HepG2 (cell line): Measurements from ENCODE around the gene SPRED3. TPM values are rescaled to one million over a fixed set of nuclear protein-coding genes. Genes with fewer than 3 reads are reported as not detected.

Experiments used
- ATAC-seq: fragments of 200-7000 bp; cut with Tn5 transposase; 3 replicates; pipeline ENCODE4 v1.9.1; 2020; ENCODE audit warnings: mild to moderate bottlenecking, moderate library complexity
- BruUV-seq: library from RNA; stranded (reverse); fragments of 400-500 nt; replicated peaks from 2 replicates; lab custom pipeline; 2021; lab: Mats Ljungman, UMichigan
- CTCF ChIA-PET: fragments of 300-600 bp; formaldehyde crosslinking; extraction: SDS; loops from one replicate; lab custom pipeline; 2021; ENCODE audit warnings: low total read pairs, inconsistent platforms, low intra/inter-chr PET ratio; lab: Yijun Ruan, JAX
- POLR2A ChIA-PET: fragments of 350-600 bp; sonication (Branson Sonifier 250); formaldehyde crosslinking; loops from one replicate; lab custom pipeline; 2020; ENCODE audit warnings: antibody characterized with exemption, inconsistent platforms; lab: Yijun Ruan, JAX
- DNase-seq: peaks from one replicate; pipeline ENCODE4 v3.0.0-alpha.2; 2015; ENCODE audit warnings: low spot score
- FAIRE-seq: peaks from 3 replicates; lab custom pipeline; 2011; peaks lifted over from hg19 to GRCh38; lab: Jason Lieb, UNC
- H2AFZ ChIP-seq: one replicate; pipeline ENCODE4 v1.6.1; 2011; ENCODE audit warnings: low read length, inconsistent platforms
- H3K27ac ChIP-seq: fragments of 300-600 bp; 3 replicates; pipeline ENCODE4 v1.8.0; 2011; ENCODE audit warnings: mixed run types, mild to moderate bottlenecking, mixed read lengths, low read length, inconsistent platforms; ENCODE audit not compliant: insufficient read depth; ENCODE audit errors: extremely low read length
- H3K27me3 ChIP-seq, 2 experiments: fragments of 200-600 bp in 1 of 2; 2 replicates in 1 of 2; 3 replicates in 1 of 2; pipeline versions ENCODE4 v1.6.0 to v1.8.0; 2011; ENCODE audit warnings: low read length in 2 of 2, mild to moderate bottlenecking in 2 of 2, moderate library complexity in 2 of 2, inconsistent platforms in 1 of 2; ENCODE audit not compliant: insufficient read depth in 2 of 2, control insufficient read depth in 1 of 2
- H3K36me3 ChIP-seq, 2 experiments: fragments of 200-600 bp in 1 of 2; replicated peaks in 1 of 2; 2 replicates in 1 of 2; 3 replicates in 1 of 2; pipeline versions ENCODE4 v1.5.1 to v1.8.0; 2011; ENCODE audit warnings: low read length in 2 of 2, inconsistent platforms in 1 of 2; ENCODE audit not compliant: insufficient read depth in 2 of 2, control insufficient read depth in 1 of 2
- H3K4me1 ChIP-seq: 2 replicates; pipeline ENCODE4 v1.5.1; 2012; ENCODE audit warnings: low read length, inconsistent platforms; ENCODE audit not compliant: insufficient read depth
- H3K4me2 ChIP-seq: 2 replicates; pipeline ENCODE4 v1.6.0; 2011; ENCODE audit warnings: low read depth, low read length, inconsistent platforms
- H3K4me3 ChIP-seq, 3 experiments: fragments of 200-600 bp in 1 of 3; sonication (generic), shearing (Covaris generic) in 1 of 3; replicated peaks in 1 of 3; 2 replicates each; pipeline ENCODE4 v1.5.1; 2011 to 2016; ENCODE audit warnings: low read length in 3 of 3, inconsistent platforms in 2 of 3, low read depth in 2 of 3, mild to moderate bottlenecking in 2 of 3, control low read depth in 1 of 3, mixed read lengths in 1 of 3; ENCODE audit not compliant: insufficient read depth in 1 of 3
- H3K79me2 ChIP-seq: one replicate; pipeline ENCODE4 v1.6.1; 2011; ENCODE audit warnings: low read length, inconsistent platforms; ENCODE audit not compliant: insufficient read depth
- H3K9ac ChIP-seq: 2 replicates; pipeline ENCODE4 v1.6.0; 2011; ENCODE audit warnings: mild to moderate bottlenecking, low read depth, low read length, inconsistent platforms; ENCODE audit not compliant: insufficient read depth
- H3K9me3 ChIP-seq: 2 replicates; pipeline ENCODE4 v1.5.1; 2012; ENCODE audit warnings: mild to moderate bottlenecking, low read length
- H4K20me1 ChIP-seq: 2 replicates; pipeline ENCODE4 v1.6.0; 2011; ENCODE audit warnings: inconsistent platforms, mild to moderate bottlenecking, low read length, moderate library complexity; ENCODE audit not compliant: insufficient read depth
- FOSL1 ChIP-seq: sonication (generic); formaldehyde crosslinking; IDR thresholded peaks from 2 replicates; pipeline ENCODE4 v1.9.0; 2021; ENCODE audit warnings: missing genetic modification reagents, borderline replicate concordance
- FOXJ3 ChIP-seq: sonication (generic); formaldehyde crosslinking; IDR thresholded peaks from 2 replicates; pipeline ENCODE4 v1.4.0; 2020; ENCODE audit warnings: missing genetic modification reagents, mild to moderate bottlenecking, borderline replicate concordance
- HOMEZ ChIP-seq: IDR thresholded peaks from 2 replicates; pipeline ENCODE4 v1.6.1; 2016; ENCODE audit warnings: low read depth
- MAFK ChIP-seq, 2 experiments: IDR thresholded peaks in 1 of 2; conservative IDR thresholded peaks in 1 of 2; 2 replicates each; pipeline ENCODE4 v1.6.1; 2011; ENCODE audit warnings: improper control_type of control experiment in 2 of 2, low read length in 2 of 2
- MED13 ChIP-seq: sonication (generic); formaldehyde crosslinking; IDR thresholded peaks from 2 replicates; pipeline ENCODE4 v1.5.0; 2020; ENCODE audit warnings: missing genetic modification reagents
- NR3C1 ChIP-seq: sonication (generic); formaldehyde crosslinking; IDR thresholded peaks from 2 replicates; pipeline ENCODE4 v1.4.0; 2020; ENCODE audit warnings: missing genetic modification reagents
- RFX3 ChIP-seq: IDR thresholded peaks from 2 replicates; pipeline ENCODE4 v1.6.1; 2016; ENCODE audit warnings: missing biosample characterization, missing genetic modification reagents
- TAF15 ChIP-seq: fragments of 200-400 bp; formaldehyde crosslinking; IDR thresholded peaks from one replicate; pipeline ENCODE4 v1.6.1; 2018; ENCODE audit warnings: mild to moderate bottlenecking, low read depth, low read length; ENCODE audit not compliant: poor library complexity, severe bottlenecking
- TCF7L2 ChIP-seq: IDR thresholded peaks from 2 replicates; pipeline ENCODE4 v1.6.1; 2011; ENCODE audit warnings: mild to moderate bottlenecking, low read depth, low read length, moderate library complexity
- TOPORS ChIP-seq: sonication (generic); formaldehyde crosslinking; IDR thresholded peaks from 2 replicates; pipeline ENCODE4 v1.8.0; 2023; ENCODE audit warnings: mild to moderate bottlenecking, missing genetic modification reagents
- ZNF20 ChIP-seq: sonication (generic); formaldehyde crosslinking; IDR thresholded peaks from 2 replicates; pipeline ENCODE4 v1.4.0; 2020; ENCODE audit warnings: mild to moderate bottlenecking, moderate library complexity, missing genetic modification reagents
- ZNF256 ChIP-seq: sonication (generic); formaldehyde crosslinking; conservative IDR thresholded peaks from 2 replicates; pipeline ENCODE4 v1.4.0; 2020; ENCODE audit warnings: missing genetic modification reagents
- ZNF784 ChIP-seq: sonication (generic); formaldehyde crosslinking; IDR thresholded peaks from 2 replicates; pipeline ENCODE4 v1.5.1; 2020; ENCODE audit warnings: missing genetic modification reagents, mild to moderate bottlenecking, borderline replicate concordance
- WGBS: methylation state at CpG from one replicate; pipeline ENCODE4 v1.1.6; 2017; ENCODE audit warnings: low lambda C conversion rate; 5-methylcytosine and 5-hydroxymethylcytosine counted together
- in situ Hi-C: cut with HindIII; loops from 2 replicates; pipeline ENCODE4 v1.10.0; 2017; ENCODE audit warnings: low pct_unique_long_range_greater_than_20kb; ENCODE audit not compliant: extremely low pct_ligation_motif_present
- intact Hi-C: fragments of 100-400 bp; cut with micrococcal nuclease; formaldehyde crosslinking; loops from one replicate; pipeline ENCODE4 v1.10.0; 2022; ENCODE audit not compliant: unreplicated experiment
- polyA plus RNA-seq, 8 experiments: library from polyadenylated mRNA; depleted of rRNA in 3 of 8; stranded (reverse) in 7 of 8; unstranded in 1 of 8; fragments of >200 nt; fragmentation: Illumina TruSeq in 4 of 8; extraction: Trizol in 4 of 8; gene quantifications; 2 replicates each; pipeline versions ENCODE4 v1.2.1 to v1.2.3, GENCODE V29; 2011 to 2016; ENCODE audit warnings: low read depth in 4 of 8, missing spikeins in 1 of 8, mixed read lengths in 1 of 8; ENCODE audit not compliant: insufficient read depth in 1 of 8
- total RNA-seq, 5 experiments: library from RNA; depleted of rRNA; stranded (reverse); fragments of >200 nt; fragmentation: Illumina TruSeq; extraction: Trizol; gene quantifications; 2 replicates each; pipeline ENCODE4 v1.2.3, GENCODE V29; 2016; ENCODE audit warnings: low read depth in 1 of 5
- TF ChIP-seq, protein P1 (sequence below): sonication (generic); formaldehyde crosslinking; IDR thresholded peaks from 2 replicates; pipeline ENCODE4 v1.5.0; 2020; ENCODE audit warnings: missing genetic modification reagents
- TF ChIP-seq, protein P2 (sequence below): sonication (generic); formaldehyde crosslinking; IDR thresholded peaks from 2 replicates; pipeline ENCODE4 v1.4.0; 2020; ENCODE audit warnings: missing genetic modification reagents
- TF ChIP-seq, protein P3 (sequence below): sonication (generic); formaldehyde crosslinking; IDR thresholded peaks from 2 replicates; pipeline ENCODE4 v1.5.1; 2020; ENCODE audit warnings: mild to moderate bottlenecking, missing genetic modification reagents, moderate library complexity

Gene SPRED3
- total and polyA plus RNA-seq, 2 of the 13 experiments (the other 11 are each of a cell fraction or from before 2014, with no cell fraction given): 0.15 to 0.17 TPM

DNA sequence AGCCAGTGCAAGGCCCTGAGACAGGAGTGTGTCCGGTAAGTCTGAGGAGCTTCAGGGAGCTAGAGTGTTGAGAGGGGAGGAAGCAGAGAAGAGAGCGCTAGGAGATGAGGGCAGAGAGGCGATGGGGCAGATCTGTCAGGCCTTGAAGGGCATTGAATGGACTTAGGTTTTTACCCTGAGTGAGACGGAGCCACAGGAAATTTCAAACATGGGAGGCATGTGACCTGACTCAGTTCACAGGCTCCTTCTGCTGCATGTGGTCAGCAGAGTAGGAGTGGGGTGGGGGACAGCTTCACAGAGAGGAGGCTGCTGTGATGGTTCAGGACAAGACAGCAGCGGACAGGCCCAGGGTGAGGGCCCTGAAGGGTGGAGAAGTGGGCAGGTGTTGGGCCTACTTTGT lies 11.9 kb downstream of the SPRED3 start:
- H3K4me2 ChIP-seq: no peak overlapping the region
- no peaks in the 10 kb centered on the region for H3K4me1 ChIP-seq
- H3K79me2 ChIP-seq: no peaks in the 10 kb centered on the region
- POLR2A ChIA-PET: no interaction called here
- H3K27me3 ChIP-seq: peaks cover 6 to 34% of the 10 kb centered on the region in 2 experiments; a peak in 4 of 5 replicates
- no peaks in the 10 kb centered on the region for H4K20me1 ChIP-seq
- no TSS peak for BruUV-seq
- 45% methylated on average over 5 of the region's 5 CpGs for WGBS
- ATAC-seq (no peak), DNase-seq (no peak), FAIRE-seq (no peak)
- H3K9ac ChIP-seq: no peak overlapping the region
- no peaks in the 10 kb centered on the region for H3K9me3 ChIP-seq
- intact Hi-C loops (loop anchor here (5.0 kb wide), 1 partner anchor 232 kb away; no protein-coding TSS in a partner anchor), in situ Hi-C loops (no loop called here)
- no peak overlapping the region for H2AFZ ChIP-seq
- CTCF ChIA-PET: no interaction called here
- H3K4me3 ChIP-seq: no peak overlapping the region
- no peak overlapping the region for H3K27ac ChIP-seq
- no peaks in the 10 kb centered on the region for H3K36me3 ChIP-seq
- TF ChIP-seq HOMEZ (CRISPR knock-in tag) (no peak), ZNF256 (CRISPR knock-in tag) (no peak), FOXJ3 (CRISPR knock-in tag) (no peak), ZNF784 (no peak), TCF7L2 (no peak), MED13 (no peak), TAF15 (no peak), FOSL1 (CRISPR knock-in tag) (no peak), ZNF20 (CRISPR knock-in tag) (no peak), NR3C1 (no peak), TOPORS (CRISPR knock-in tag) (no peak), MAFK (conservative IDR thresholded peaks at IDR 0.05 in 1 of 2, IDR thresholded peaks at IDR 0.05 in 1 of 2; ENCODE audit: low read length in 2 of 2) (no peak), RFX3 (CRISPR knock-in tag) (no peak)
- TF ChIP-seq, protein P1, sequence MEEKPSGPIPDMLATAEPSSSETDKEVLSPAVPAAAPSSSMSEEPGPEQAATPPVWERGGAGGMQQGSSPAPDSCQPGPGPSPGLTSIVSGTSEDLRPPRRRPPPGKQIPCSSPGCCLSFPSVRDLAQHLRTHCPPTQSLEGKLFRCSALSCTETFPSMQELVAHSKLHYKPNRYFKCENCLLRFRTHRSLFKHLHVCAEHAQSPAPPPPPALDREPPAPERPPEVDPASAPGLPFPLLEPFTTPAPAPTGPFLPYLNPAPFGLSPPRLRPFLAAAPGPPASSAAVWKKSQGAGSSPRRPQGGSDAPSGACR: no peak
- TF ChIP-seq, protein P2, sequence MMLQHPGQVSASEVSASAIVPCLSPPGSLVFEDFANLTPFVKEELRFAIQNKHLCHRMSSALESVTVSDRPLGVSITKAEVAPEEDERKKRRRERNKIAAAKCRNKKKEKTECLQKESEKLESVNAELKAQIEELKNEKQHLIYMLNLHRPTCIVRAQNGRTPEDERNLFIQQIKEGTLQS (CRISPR knock-in tag): no peak
- TF ChIP-seq, protein P3, sequence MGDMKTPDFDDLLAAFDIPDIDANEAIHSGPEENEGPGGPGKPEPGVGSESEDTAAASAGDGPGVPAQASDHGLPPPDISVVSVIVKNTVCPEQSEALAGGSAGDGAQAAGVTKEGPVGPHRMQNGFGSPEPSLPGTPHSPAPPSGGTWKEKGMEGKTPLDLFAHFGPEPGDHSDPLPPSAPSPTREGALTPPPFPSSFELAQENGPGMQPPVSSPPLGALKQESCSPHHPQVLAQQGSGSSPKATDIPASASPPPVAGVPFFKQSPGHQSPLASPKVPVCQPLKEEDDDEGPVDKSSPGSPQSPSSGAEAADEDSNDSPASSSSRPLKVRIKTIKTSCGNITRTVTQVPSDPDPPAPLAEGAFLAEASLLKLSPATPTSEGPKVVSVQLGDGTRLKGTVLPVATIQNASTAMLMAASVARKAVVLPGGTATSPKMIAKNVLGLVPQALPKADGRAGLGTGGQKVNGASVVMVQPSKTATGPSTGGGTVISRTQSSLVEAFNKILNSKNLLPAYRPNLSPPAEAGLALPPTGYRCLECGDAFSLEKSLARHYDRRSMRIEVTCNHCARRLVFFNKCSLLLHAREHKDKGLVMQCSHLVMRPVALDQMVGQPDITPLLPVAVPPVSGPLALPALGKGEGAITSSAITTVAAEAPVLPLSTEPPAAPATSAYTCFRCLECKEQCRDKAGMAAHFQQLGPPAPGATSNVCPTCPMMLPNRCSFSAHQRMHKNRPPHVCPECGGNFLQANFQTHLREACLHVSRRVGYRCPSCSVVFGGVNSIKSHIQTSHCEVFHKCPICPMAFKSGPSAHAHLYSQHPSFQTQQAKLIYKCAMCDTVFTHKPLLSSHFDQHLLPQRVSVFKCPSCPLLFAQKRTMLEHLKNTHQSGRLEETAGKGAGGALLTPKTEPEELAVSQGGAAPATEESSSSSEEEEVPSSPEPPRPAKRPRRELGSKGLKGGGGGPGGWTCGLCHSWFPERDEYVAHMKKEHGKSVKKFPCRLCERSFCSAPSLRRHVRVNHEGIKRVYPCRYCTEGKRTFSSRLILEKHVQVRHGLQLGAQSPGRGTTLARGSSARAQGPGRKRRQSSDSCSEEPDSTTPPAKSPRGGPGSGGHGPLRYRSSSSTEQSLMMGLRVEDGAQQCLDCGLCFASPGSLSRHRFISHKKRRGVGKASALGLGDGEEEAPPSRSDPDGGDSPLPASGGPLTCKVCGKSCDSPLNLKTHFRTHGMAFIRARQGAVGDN (CRISPR knock-in tag): no peak
